ENCODE measurements around the gene FGF21.

GRCh38 chr19:48755084-48755641 is at the start of gene FGF21:
- TF ChIP-seq CTCF (IDR thresholded peaks at IDR 0.05) (no peak), TCF12 (IDR thresholded peaks at IDR 0.05) (no peak), GABPA (IDR thresholded peaks at IDR 0.05; ENCODE audit: low read depth) (no peak), PBX3 (IDR thresholded peaks at IDR 0.05) (no peak), REST (IDR thresholded peaks at IDR 0.05; ENCODE audit: low read depth, low read length) (no peak), USF2 (IDR thresholded peaks at IDR 0.05; ENCODE audit: borderline replicate concordance, low read depth, low read length) (no peak), SMC3 (IDR thresholded peaks at IDR 0.05; ENCODE audit: low read depth, low read length) (no peak), TAF1 (IDR thresholded peaks at IDR 0.05; ENCODE audit: borderline replicate concordance, low read depth, low read length) (no peak), FOXM1 (IDR thresholded peaks at IDR 0.05; ENCODE audit: low read depth) (no peak), RFX5 (IDR thresholded peaks at IDR 0.05; ENCODE audit: low read length) (no peak), MAX (IDR thresholded peaks at IDR 0.05; ENCODE audit: low read depth) (no peak), RCOR1 (IDR thresholded peaks at IDR 0.05; ENCODE audit: low read length) (no peak)

Measured in SK-N-SH (cell line).